ENCODE data around the gene CCDC34. TPM values are rescaled to one million over a fixed set of nuclear protein-coding genes. Genes with fewer than 3 reads are reported as not detected.

The CCDC34 gene
- total RNA-seq, 1 donor from 2014 or later: 4.5 TPM

GRCh38 chr11:27300974-27301373, 62.0 kb downstream of the CCDC34 start:
- no peak for DNase-seq
- H3K36me3 ChIP-seq: no peaks in the 10 kb centered on the region
- no peak overlapping the region for H3K27ac ChIP-seq
- ATAC-seq: no peak
- no peak overlapping the region for H3K4me3 ChIP-seq
- intact Hi-C loops (cut with DNase I): no loop called here
- H3K4me1 ChIP-seq: no peaks in the 10 kb centered on the region
- H3K27me3 ChIP-seq (ENCODE audit: low read depth): peaks cover 6% of the 10 kb centered on the region
- no peaks in the 10 kb centered on the region for H3K9me3 ChIP-seq
- no peak for TF ChIP-seq CTCF (IDR thresholded peaks at IDR 0.05)

- no peak for TF ChIP-seq CTCF (IDR thresholded peaks at IDR 0.05)
- intact Hi-C loops (cut with DNase I): no loop called here
- no peaks in the 10 kb centered on the region for H3K4me1 ChIP-seq
Measured at GRCh38 chr11:27297616-27298015, 65.4 kb downstream of the CCDC34 start.

DNA sequence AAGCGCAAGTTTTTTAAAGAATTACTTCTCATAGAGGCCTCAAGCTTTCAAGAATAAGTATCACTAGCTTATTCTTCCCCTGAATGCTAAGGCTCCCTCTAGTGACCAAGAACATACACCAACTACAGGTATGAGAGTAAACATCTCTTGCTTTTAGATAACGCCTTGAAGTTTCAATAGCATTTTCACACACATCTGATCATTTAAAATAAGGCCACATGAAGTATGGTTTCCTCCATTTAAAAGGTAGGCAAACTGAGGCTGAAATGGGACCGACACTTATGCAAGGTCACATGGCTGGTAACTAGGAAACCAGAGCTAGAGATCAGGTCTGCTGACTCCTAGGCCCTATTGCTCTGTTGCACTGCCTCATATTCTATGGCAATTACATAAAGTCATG, 66.5 kb downstream of the CCDC34 start:
- H3K9me3 ChIP-seq: no peaks in the 10 kb centered on the region
- intact Hi-C loops (cut with DNase I): no loop called here
- H3K4me3 ChIP-seq: no peak overlapping the region
- ATAC-seq (peak in 1 of 2 donors; percentile 57), DNase-seq (no peak)
- TF ChIP-seq CTCF (IDR thresholded peaks at IDR 0.05): peak; percentile 63
- no peaks in the 10 kb centered on the region for H3K36me3 ChIP-seq
- H3K27me3 ChIP-seq (ENCODE audit: low read depth): no peaks in the 10 kb centered on the region
- no peaks in the 10 kb centered on the region for H3K4me1 ChIP-seq
- H3K27ac ChIP-seq: no peak overlapping the region

More at GRCh38 chr11:27297616-27298015, 65.4 kb downstream of the CCDC34 start:
- Histone ChIP-seq H3K36me3 (no peaks in the 10 kb centered on the region), H3K4me3 (no peak overlapping the region), H3K9me3 (no peaks in the 10 kb centered on the region), H3K27me3 (ENCODE audit: low read depth) (no peaks in the 10 kb centered on the region), H3K27ac (no peak overlapping the region)
- ATAC-seq (no peak), DNase-seq (no peak)

DNA sequence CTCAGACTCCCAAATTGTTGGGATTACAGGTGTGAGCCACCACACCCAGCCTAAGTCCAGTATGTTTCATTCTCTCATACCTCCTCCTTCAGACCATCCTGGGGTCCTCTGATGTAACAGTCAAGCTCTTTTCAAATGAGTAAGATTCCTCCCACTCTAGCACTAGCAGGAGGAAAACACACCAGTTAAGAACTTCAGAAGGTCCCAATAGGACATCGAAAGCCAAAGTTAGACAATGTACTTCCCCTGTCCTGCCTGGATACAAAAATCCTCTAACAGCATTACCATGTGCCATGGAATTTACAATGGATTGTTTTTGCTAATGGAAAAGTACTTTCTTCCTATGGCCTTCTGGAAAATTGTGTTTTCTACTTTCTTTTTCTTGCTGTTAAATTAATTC, 67.1 kb downstream of the CCDC34 start:
- H3K27me3 ChIP-seq (ENCODE audit: low read depth): no peaks in the 10 kb centered on the region
- H3K4me1 ChIP-seq: no peaks in the 10 kb centered on the region
- H3K27ac ChIP-seq: no peak overlapping the region
- intact Hi-C loops (cut with DNase I): no loop called here
- no peak for TF ChIP-seq CTCF (IDR thresholded peaks at IDR 0.05)
- H3K36me3 ChIP-seq: no peaks in the 10 kb centered on the region
- no peaks in the 10 kb centered on the region for H3K9me3 ChIP-seq
- no peak for ATAC-seq
- H3K4me3 ChIP-seq: no peak overlapping the region
- no peak for DNase-seq

DNA sequence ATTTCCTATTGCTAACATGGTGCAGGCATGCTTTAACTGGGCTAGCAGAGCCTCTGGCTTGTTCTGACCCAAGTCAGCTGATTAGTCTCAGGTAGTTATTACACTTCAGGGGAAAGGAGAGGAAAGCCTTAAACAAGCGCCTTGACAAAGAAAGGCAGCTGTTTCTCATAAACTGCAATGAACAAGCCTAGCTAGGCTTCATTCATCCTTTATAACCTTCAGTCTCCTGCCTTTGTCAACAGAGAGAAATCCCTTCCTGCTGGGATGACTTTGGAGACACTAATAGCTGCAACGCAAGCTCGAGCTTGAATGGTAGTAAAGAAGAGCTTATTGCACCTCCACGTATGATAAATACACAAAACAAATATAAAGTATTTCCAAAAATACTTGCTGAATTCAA, 68.4 kb downstream of the CCDC34 start:
- intact Hi-C loops (cut with DNase I): no loop called here
- DNase-seq: no peak
- Histone ChIP-seq H3K27me3 (ENCODE audit: low read depth) (no peaks in the 10 kb centered on the region), H3K4me1 (no peaks in the 10 kb centered on the region), H3K9me3 (no peaks in the 10 kb centered on the region), H3K27ac (no peak overlapping the region), H3K4me3 (no peak overlapping the region), H3K36me3 (no peaks in the 10 kb centered on the region)
- TF ChIP-seq CTCF (IDR thresholded peaks at IDR 0.05): no peak
- no peak for ATAC-seq

Measured in lower lobe of right lung (tissue), 2 donors.